A549 (cell line): ENCODE results near the gene FKBP8.

Source experiments
- EHF ChIP-seq: fragments of 250-450 bp; sonication (Bioruptor Pico); IDR thresholded peaks from 2 replicates; pipeline ENCODE4 v1.5.0; 2020; ENCODE audit warnings: mild to moderate bottlenecking
- EP300 ChIP-seq, 2 experiments: fragments of >200 bp; sonication (Bioruptor Twin); formaldehyde crosslinking; IDR thresholded peaks; 2 replicates in 1 of 2; 3 replicates in 1 of 2; pipeline ENCODE4 v1.6.1; 2016 to 2017
- MAZ ChIP-seq: fragments of 150-350 bp; IDR thresholded peaks from 2 replicates; pipeline ENCODE4 v1.6.1; 2014; ENCODE audit warnings: antibody characterized with exemption, low read depth, low read length, borderline replicate concordance
- MYC ChIP-seq: IDR thresholded peaks from 2 replicates; pipeline ENCODE4 v1.6.1; 2012; ENCODE audit warnings: mild to moderate bottlenecking, inconsistent platforms, low read length, improper control_type of control experiment, borderline replicate concordance
- POLR2A ChIP-seq: IDR thresholded peaks from 2 replicates; pipeline ENCODE4 v1.6.1; 2012; ENCODE audit warnings: mild to moderate bottlenecking, low read length
- SREBF2 ChIP-seq: fragments of 450-650 bp; IDR thresholded peaks from 2 replicates; pipeline ENCODE4 v1.6.1; 2014; ENCODE audit warnings: mild to moderate bottlenecking, moderate library complexity
- ZFP36 ChIP-seq: fragments of 450-650 bp; IDR thresholded peaks from 2 replicates; pipeline ENCODE4 v1.6.1; 2014; ENCODE audit warnings: borderline replicate concordance; ENCODE audit not compliant: partially characterized antibody
- ZNF302 ChIP-seq: fragments of 250-450 bp; sonication (Bioruptor Pico); IDR thresholded peaks from 2 replicates; pipeline ENCODE4 v1.9.0; 2021; ENCODE audit warnings: inconsistent platforms, mild to moderate bottlenecking, moderate library complexity
- TF ChIP-seq, protein P1 (sequence below): fragments of >200 bp; sonication (Bioruptor Twin); formaldehyde crosslinking; IDR thresholded peaks from 3 replicates; pipeline ENCODE4 v1.5.1; 2016
- TF ChIP-seq, protein P2 (sequence below): fragments of 150-350 bp; IDR thresholded peaks from 2 replicates; pipeline ENCODE4 v1.6.1; 2014; ENCODE audit warnings: low read depth, mild to moderate bottlenecking, low read length
- TF ChIP-seq, protein P3 (sequence below): fragments of 200-600 bp; sonication (generic); IDR thresholded peaks from 2 replicates; pipeline ENCODE4 v1.6.1; 2016; ENCODE audit warnings: antibody characterized with exemption, mild to moderate bottlenecking, moderate library complexity

DNA sequence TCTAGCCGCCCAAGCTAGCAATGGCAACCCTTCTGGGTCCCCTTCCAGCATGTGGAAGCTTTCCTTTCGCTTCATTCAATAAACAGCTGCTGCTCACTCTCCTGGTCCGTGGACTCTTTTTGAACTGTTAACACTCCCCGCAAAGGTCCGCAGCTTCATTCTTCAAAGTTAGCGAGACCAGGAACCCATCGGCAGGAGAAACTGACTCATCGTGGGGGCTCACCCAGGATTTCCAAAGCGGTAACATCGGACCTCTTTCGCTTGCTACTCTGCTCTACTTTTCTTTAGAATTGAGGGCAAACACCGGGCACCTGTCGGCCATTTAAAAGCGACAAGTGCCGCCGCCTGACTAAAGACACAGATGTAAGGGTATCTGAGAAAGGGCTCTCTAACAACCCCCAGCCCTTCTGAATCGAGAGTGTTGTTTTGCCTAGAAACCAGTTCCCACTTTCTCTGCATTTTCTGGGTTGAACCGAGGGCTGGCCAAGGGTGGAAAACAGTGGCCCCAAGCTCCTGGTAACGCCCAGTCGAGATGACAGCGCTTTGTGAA is 34.1 kb upstream of the FKBP8 start:
- TF ChIP-seq, protein P1, sequence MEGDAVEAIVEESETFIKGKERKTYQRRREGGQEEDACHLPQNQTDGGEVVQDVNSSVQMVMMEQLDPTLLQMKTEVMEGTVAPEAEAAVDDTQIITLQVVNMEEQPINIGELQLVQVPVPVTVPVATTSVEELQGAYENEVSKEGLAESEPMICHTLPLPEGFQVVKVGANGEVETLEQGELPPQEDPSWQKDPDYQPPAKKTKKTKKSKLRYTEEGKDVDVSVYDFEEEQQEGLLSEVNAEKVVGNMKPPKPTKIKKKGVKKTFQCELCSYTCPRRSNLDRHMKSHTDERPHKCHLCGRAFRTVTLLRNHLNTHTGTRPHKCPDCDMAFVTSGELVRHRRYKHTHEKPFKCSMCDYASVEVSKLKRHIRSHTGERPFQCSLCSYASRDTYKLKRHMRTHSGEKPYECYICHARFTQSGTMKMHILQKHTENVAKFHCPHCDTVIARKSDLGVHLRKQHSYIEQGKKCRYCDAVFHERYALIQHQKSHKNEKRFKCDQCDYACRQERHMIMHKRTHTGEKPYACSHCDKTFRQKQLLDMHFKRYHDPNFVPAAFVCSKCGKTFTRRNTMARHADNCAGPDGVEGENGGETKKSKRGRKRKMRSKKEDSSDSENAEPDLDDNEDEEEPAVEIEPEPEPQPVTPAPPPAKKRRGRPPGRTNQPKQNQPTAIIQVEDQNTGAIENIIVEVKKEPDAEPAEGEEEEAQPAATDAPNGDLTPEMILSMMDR, result no peak
- TF ChIP-seq, protein P2, sequence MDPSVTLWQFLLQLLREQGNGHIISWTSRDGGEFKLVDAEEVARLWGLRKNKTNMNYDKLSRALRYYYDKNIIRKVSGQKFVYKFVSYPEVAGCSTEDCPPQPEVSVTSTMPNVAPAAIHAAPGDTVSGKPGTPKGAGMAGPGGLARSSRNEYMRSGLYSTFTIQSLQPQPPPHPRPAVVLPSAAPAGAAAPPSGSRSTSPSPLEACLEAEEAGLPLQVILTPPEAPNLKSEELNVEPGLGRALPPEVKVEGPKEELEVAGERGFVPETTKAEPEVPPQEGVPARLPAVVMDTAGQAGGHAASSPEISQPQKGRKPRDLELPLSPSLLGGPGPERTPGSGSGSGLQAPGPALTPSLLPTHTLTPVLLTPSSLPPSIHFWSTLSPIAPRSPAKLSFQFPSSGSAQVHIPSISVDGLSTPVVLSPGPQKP, result no peak
- TF ChIP-seq POLR2A (no peak), ZNF302 (CRISPR knock-in tag) (no peak), EHF (CRISPR knock-in tag) (no peak), EP300 (IDR thresholded peaks at IDR 0.05) (no peak), MAZ (no peak), MYC (no peak), SREBF2 (no peak), ZFP36 (no peak)
- TF ChIP-seq, protein P3, sequence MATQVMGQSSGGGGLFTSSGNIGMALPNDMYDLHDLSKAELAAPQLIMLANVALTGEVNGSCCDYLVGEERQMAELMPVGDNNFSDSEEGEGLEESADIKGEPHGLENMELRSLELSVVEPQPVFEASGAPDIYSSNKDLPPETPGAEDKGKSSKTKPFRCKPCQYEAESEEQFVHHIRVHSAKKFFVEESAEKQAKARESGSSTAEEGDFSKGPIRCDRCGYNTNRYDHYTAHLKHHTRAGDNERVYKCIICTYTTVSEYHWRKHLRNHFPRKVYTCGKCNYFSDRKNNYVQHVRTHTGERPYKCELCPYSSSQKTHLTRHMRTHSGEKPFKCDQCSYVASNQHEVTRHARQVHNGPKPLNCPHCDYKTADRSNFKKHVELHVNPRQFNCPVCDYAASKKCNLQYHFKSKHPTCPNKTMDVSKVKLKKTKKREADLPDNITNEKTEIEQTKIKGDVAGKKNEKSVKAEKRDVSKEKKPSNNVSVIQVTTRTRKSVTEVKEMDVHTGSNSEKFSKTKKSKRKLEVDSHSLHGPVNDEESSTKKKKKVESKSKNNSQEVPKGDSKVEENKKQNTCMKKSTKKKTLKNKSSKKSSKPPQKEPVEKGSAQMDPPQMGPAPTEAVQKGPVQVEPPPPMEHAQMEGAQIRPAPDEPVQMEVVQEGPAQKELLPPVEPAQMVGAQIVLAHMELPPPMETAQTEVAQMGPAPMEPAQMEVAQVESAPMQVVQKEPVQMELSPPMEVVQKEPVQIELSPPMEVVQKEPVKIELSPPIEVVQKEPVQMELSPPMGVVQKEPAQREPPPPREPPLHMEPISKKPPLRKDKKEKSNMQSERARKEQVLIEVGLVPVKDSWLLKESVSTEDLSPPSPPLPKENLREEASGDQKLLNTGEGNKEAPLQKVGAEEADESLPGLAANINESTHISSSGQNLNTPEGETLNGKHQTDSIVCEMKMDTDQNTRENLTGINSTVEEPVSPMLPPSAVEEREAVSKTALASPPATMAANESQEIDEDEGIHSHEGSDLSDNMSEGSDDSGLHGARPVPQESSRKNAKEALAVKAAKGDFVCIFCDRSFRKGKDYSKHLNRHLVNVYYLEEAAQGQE, result no peak
